H9 (cell line): ENCODE measurements around the gene DOHH. TPM values are rescaled to one million over a fixed set of nuclear protein-coding genes. Genes with fewer than 3 reads are reported as not detected.

Source experiments
- DNase-seq: peaks from one replicate; pipeline ENCODE4 v3.0.0-alpha.2; 2017
- H2AFZ ChIP-seq: one replicate; pipeline ENCODE4 v1.6.1; 2013; ENCODE audit warnings: mild to moderate bottlenecking, low read length, control low read depth, moderate library complexity
- H2AK5ac ChIP-seq: 2 replicates; pipeline ENCODE4 v1.6.1; 2013; ENCODE audit warnings: low read length, control low read depth, mixed read lengths; ENCODE audit not compliant: insufficient read length
- H2BK120ac ChIP-seq: one replicate; pipeline ENCODE4 v1.6.1; 2013; ENCODE audit warnings: low read depth, mild to moderate bottlenecking, low read length, control low read depth, inconsistent platforms; ENCODE audit not compliant: poor library complexity, severe bottlenecking
- H2BK12ac ChIP-seq: 2 replicates; pipeline ENCODE4 v1.6.1; 2013; ENCODE audit warnings: low read length, control low read depth, mixed read lengths, low read depth; ENCODE audit not compliant: insufficient read length
- H2BK15ac ChIP-seq: 2 replicates; pipeline ENCODE4 v1.6.1; 2013; ENCODE audit warnings: low read depth, low read length, control low read depth
- H2BK20ac ChIP-seq: one replicate; pipeline ENCODE4 v1.6.1; 2013; ENCODE audit warnings: low read depth, mild to moderate bottlenecking, low read length, control low read depth, inconsistent platforms; ENCODE audit not compliant: poor library complexity, severe bottlenecking
- H2BK5ac ChIP-seq: 2 replicates; pipeline ENCODE4 v1.6.1; 2013; ENCODE audit warnings: low read length, control low read depth, mixed read lengths; ENCODE audit not compliant: insufficient read length
- H3K14ac ChIP-seq: 2 replicates; pipeline ENCODE4 v1.6.1; 2013; ENCODE audit warnings: low read length, control low read depth; ENCODE audit not compliant: insufficient read depth
- H3K18ac ChIP-seq: 2 replicates; pipeline ENCODE4 v1.6.1; 2013; ENCODE audit warnings: low read depth, mild to moderate bottlenecking, mixed read lengths, low read length, control low read depth; ENCODE audit not compliant: insufficient read length
- H3K23ac ChIP-seq: 2 replicates; pipeline ENCODE4 v1.6.1; 2013; ENCODE audit warnings: low read length, control low read depth, mixed read lengths, low read depth; ENCODE audit not compliant: insufficient read length
- H3K23me2 ChIP-seq: 2 replicates; pipeline ENCODE4 v1.6.1; 2013; ENCODE audit warnings: low read depth, mild to moderate bottlenecking, mixed read lengths, low read length, control low read depth; ENCODE audit not compliant: insufficient read length, poor library complexity, severe bottlenecking
- H3K27ac ChIP-seq: 2 replicates; pipeline ENCODE4 v1.5.1; 2013; ENCODE audit warnings: low read length, control low read depth, mixed read lengths, low read depth; ENCODE audit not compliant: insufficient read length
- H3K27me3 ChIP-seq: 2 replicates; pipeline ENCODE4 v1.6.1; 2013; ENCODE audit warnings: low read length, control low read depth, inconsistent platforms; ENCODE audit not compliant: insufficient read depth
- H3K4ac ChIP-seq: 2 replicates; pipeline ENCODE4 v1.6.1; 2013; ENCODE audit warnings: low read depth, mild to moderate bottlenecking, control low read depth, inconsistent platforms, low read length, moderate library complexity
- H3K4me1 ChIP-seq: 2 replicates; pipeline ENCODE4 v1.6.1; 2013; ENCODE audit warnings: low read length, control low read depth, inconsistent platforms; ENCODE audit not compliant: insufficient read depth
- H3K4me2 ChIP-seq: 2 replicates; pipeline ENCODE4 v1.6.1; 2013; ENCODE audit warnings: low read length, control low read depth, mixed read lengths; ENCODE audit not compliant: insufficient read length, insufficient read depth
- H3K56ac ChIP-seq: 2 replicates; pipeline ENCODE4 v1.6.1; 2013; ENCODE audit warnings: low read depth, mild to moderate bottlenecking, mixed read lengths, low read length, control low read depth; ENCODE audit not compliant: insufficient read length
- H3K79me1 ChIP-seq: 2 replicates; pipeline ENCODE4 v1.6.1; 2013; ENCODE audit warnings: low read depth, mild to moderate bottlenecking, moderate library complexity, low read length, control low read depth, inconsistent platforms; ENCODE audit not compliant: insufficient read depth, poor library complexity, severe bottlenecking
- H3K79me2 ChIP-seq: 2 replicates; pipeline ENCODE4 v1.6.1; 2013; ENCODE audit warnings: low read length, control low read depth, inconsistent platforms; ENCODE audit not compliant: insufficient read depth
- H3K9ac ChIP-seq: 2 replicates; pipeline ENCODE4 v1.6.1; 2013; ENCODE audit warnings: low read length, control low read depth, mixed read lengths; ENCODE audit not compliant: insufficient read length; ENCODE audit errors: extremely low read depth
- H3K9me3 ChIP-seq: one replicate; pipeline ENCODE4 v1.6.1; 2013; ENCODE audit warnings: low read depth, low read length, inconsistent platforms; ENCODE audit not compliant: control insufficient read depth
- H3T11ph ChIP-seq: one replicate; pipeline ENCODE4 v1.6.1; 2013; ENCODE audit warnings: mild to moderate bottlenecking, low read length, control low read depth, inconsistent platforms
- H4K20me1 ChIP-seq: one replicate; pipeline ENCODE4 v1.6.1; 2013; ENCODE audit not compliant: control insufficient read depth, insufficient read length, insufficient read depth
- H4K5ac ChIP-seq: 2 replicates; pipeline ENCODE4 v1.6.1; 2013; ENCODE audit warnings: low read depth, mild to moderate bottlenecking, mixed read lengths, low read length, control low read depth; ENCODE audit not compliant: insufficient read length
- H4K8ac ChIP-seq: replicated peaks from 2 replicates; pipeline ENCODE4 v1.6.1; 2013; ENCODE audit warnings: low read length, control low read depth, mixed read lengths, low read depth; ENCODE audit not compliant: insufficient read length
- H4K91ac ChIP-seq: 2 replicates; pipeline ENCODE4 v1.6.1; 2013; ENCODE audit warnings: low read depth, mild to moderate bottlenecking, moderate library complexity, mixed read lengths, low read length, control low read depth; ENCODE audit not compliant: insufficient read length
- H3K27ac Mint-ChIP-seq, 3 experiments: 2 replicates in 2 of 3; 3 replicates in 1 of 3; pipeline ENCODE4 v1.8.0; 2020 to 2021; ENCODE audit warnings: mixed read lengths in 3 of 3, mild to moderate bottlenecking in 1 of 3, moderate library complexity in 1 of 3
- H3K27me3 Mint-ChIP-seq: 2 replicates; pipeline ENCODE4 v1.8.0; 2021; ENCODE audit warnings: low read depth, mild to moderate bottlenecking, moderate library complexity, mixed read lengths
- H3K36me3 Mint-ChIP-seq, 3 experiments: 2 replicates in 2 of 3; 3 replicates in 1 of 3; pipeline ENCODE4 v1.8.0; 2020 to 2021; ENCODE audit warnings: low read depth in 3 of 3, mixed read lengths in 3 of 3; ENCODE audit not compliant: insufficient read depth in 1 of 3
- H3K4me1 Mint-ChIP-seq, 2 experiments: 2 replicates each; pipeline ENCODE4 v1.8.0; 2020; ENCODE audit warnings: mixed read lengths in 2 of 2
- H3K4me3 Mint-ChIP-seq, 2 experiments: 2 replicates in 1 of 2; 3 replicates in 1 of 2; pipeline ENCODE4 v1.8.0; 2020 to 2021; ENCODE audit warnings: mild to moderate bottlenecking in 2 of 2, mixed read lengths in 2 of 2, moderate library complexity in 1 of 2
- H3K9me3 Mint-ChIP-seq, 2 experiments: 2 replicates in 1 of 2; 3 replicates in 1 of 2; pipeline ENCODE4 v1.8.0; 2020; ENCODE audit warnings: mild to moderate bottlenecking in 2 of 2, mixed read lengths in 2 of 2, moderate library complexity in 1 of 2
- CTCF ChIP-seq: fragments of 200-600 bp; sonication (generic); conservative IDR thresholded peaks from 3 replicates; pipeline ENCODE4 v1.8.0; 2021; ENCODE audit warnings: antibody characterized with exemption, mild to moderate bottlenecking
- WGBS: extraction: QIAGEN DNeasy Blood & Tissue Kit; methylation state at CpG from one replicate; pipeline ENCODE4 v1.1.7; 2013; ENCODE audit warnings: missing lambda C conversion rate, low lambda C conversion rate, mixed read lengths; ENCODE audit not compliant: insufficient read length; ENCODE audit errors: extremely low coverage; 5-methylcytosine and 5-hydroxymethylcytosine counted together
- total RNA-seq: library from RNA; stranded (reverse); gene quantifications from 2 replicates; pipeline ENCODE4 v1.2.1, GENCODE V29; 2021

The DOHH gene
- total RNA-seq, 1 experiment from 2014 or later = 16.5 TPM

DNA sequence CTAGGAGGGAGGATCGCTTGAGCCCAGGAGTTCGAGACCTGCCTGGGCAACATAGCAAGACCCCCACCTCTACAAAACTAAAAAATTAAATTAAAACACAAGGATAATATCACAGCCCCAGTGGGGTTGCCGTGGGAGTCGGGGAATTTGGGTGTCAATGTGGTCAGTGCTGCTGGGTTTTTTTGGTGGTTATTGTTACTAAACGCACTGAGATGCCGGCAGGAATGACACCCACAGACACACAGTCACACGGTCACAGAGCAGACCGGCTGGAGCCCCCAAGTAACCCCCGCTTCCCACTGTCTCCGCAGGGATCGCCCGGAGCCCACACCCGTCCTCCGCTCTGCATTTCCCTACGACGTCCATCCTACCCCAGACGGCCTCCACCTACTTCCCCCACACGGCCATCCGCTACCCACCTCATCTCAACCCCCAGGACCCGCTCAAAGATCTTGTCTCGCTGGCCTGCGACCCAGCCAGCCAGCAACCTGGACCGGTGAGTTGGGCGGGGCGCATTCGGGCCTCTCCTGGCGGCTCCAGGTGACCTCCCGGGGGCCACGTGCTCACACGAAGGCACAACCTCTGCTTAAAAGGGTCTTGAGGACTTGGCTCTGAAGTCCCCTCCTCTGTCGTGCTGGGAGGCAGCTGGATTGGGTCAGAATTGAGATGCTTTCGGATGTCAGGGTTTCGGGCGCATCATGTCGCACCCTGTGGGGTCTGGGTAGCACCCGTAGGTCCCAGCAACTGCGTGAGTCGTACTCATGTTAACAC, 48.1 kb downstream of the DOHH start:
- no peak overlapping the region for H3K4me2 ChIP-seq
- no peak for TF ChIP-seq CTCF
- H2BK120ac ChIP-seq = no peak overlapping the region
- H3T11ph ChIP-seq = no peak overlapping the region
- H3K4me1 ChIP-seq = no peaks in the 10 kb centered on the region
- no peak overlapping the region for H4K8ac ChIP-seq
- no peak for DNase-seq
- H3K27me3 ChIP-seq = no peaks in the 10 kb centered on the region; the same call in 1 of the 2 replicates
- H3K4me1 Mint-ChIP-seq = peaks cover 4% of the 10 kb centered on the region in 2 experiments; a peak in 2 of 4 replicates
- H3K79me1 ChIP-seq = no peaks in the 10 kb centered on the region
- no peak overlapping the region for H2BK12ac ChIP-seq
- no peak overlapping the region for H3K27ac ChIP-seq
- H2AFZ ChIP-seq = no peak overlapping the region
- no peaks in the 10 kb centered on the region for H3K36me3 Mint-ChIP-seq
- no peak overlapping the region for H3K14ac ChIP-seq
- H3K18ac ChIP-seq = no peak overlapping the region
- no peak overlapping the region for H3K9ac ChIP-seq
- WGBS = no CpG with 5 or more reads among the region's 38 CpGs
- peaks cover 3% of the 10 kb centered on the region; the same call in 1 of the 2 replicates for H3K27me3 Mint-ChIP-seq
- no peak overlapping the region for H3K4me3 Mint-ChIP-seq
- H4K20me1 ChIP-seq = peaks cover 2% of the 10 kb centered on the region
- H3K23ac ChIP-seq = no peak overlapping the region
- H4K5ac ChIP-seq = no peak overlapping the region
- H3K79me2 ChIP-seq = no peaks in the 10 kb centered on the region
- no peak overlapping the region; a peak in 1 of 7 replicates for H3K27ac Mint-ChIP-seq
- H3K23me2 ChIP-seq = no peaks in the 10 kb centered on the region
- no peak overlapping the region for H2AK5ac ChIP-seq
- no peak overlapping the region for H2BK15ac ChIP-seq
- no peak overlapping the region for H2BK20ac ChIP-seq
- H3K9me3 ChIP-seq = no peaks in the 10 kb centered on the region
- no peak overlapping the region for H3K56ac ChIP-seq
- no peak overlapping the region for H4K91ac ChIP-seq
- no peak overlapping the region for H3K4ac ChIP-seq
- no peak overlapping the region for H2BK5ac ChIP-seq
- no peaks in the 10 kb centered on the region for H3K9me3 Mint-ChIP-seq
